Measurements from ENCODE around the gene NUCB1. TPM values are rescaled to one million over a fixed set of nuclear protein-coding genes. Genes with fewer than 3 reads are reported as not detected.

NUCB1 gene
- total and polyA plus RNA-seq, 9 of the 15 experiments (the other 6 are each of a cell fraction or from before 2014, with no cell fraction given) = 3.1 to 153 (median 71.7) TPM

DNA sequence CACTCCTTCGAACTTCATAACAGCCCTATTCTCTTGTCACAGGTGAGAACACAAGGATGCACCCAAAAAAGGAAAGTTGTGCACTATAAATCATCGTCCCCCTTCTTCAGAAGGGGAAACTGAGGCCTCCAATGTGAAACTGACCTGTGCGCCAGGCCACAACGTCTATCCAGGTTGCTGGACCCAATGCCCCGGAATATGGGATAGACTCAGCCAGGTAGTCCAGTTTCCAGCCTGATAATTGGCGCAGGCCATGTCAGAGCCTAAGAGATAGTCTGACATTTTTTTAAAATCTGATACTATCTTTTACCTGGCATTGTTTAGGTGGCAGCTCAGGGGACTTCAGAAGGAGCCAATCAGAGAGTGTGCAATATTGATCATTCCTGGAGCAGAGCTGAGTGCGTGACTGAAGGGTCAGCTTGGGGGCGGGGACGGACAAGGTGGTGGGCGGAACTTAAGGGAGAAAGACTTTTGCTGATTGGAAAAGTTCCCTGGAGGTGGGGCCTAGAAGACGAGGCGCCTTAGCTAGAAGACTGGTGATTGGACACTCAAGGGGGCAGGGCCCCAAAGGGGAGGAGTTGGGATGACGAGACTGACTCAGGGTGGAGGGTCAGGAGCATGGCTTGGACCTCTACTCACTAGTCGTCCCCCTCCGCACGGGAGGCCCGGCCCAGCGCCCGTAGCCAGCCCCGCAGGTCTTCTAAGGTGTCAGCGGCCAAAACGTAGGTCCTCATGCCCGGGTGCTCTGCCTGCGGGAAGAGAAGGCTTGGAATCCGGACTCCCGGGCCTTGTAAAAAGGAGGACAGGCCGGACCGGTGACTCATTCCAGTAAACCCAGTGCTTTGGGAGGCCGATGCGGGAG lies 40.2 kb upstream of the NUCB1 start (continued):
- TF ChIP-seq HES1 (IDR thresholded peaks at IDR 0.05; ENCODE audit: low read depth) (no peak), REST (IDR thresholded peaks at IDR 0.05; ENCODE audit: borderline replicate concordance) (no peak), REST (CRISPR knock-in tag; IDR thresholded peaks at IDR 0.05; ENCODE audit: low read depth) (no peak), PHF20 (IDR thresholded peaks at IDR 0.05; ENCODE audit: partially characterized antibody) (no peak), MCM7 (IDR thresholded peaks at IDR 0.05) (no peak), MTA1 (IDR thresholded peaks at IDR 0.05; ENCODE audit: borderline replicate concordance) (no peak), ZNF436 (CRISPR knock-in tag; IDR thresholded peaks at IDR 0.05) (no peak), CBFA2T3 (IDR thresholded peaks at IDR 0.05) (no peak), ZNF134 (CRISPR knock-in tag; conservative IDR thresholded peaks at IDR 0.05) (no peak), FOXP1 (CRISPR knock-in tag; IDR thresholded peaks at IDR 0.05) (no peak), NFRKB (IDR thresholded peaks at IDR 0.05; ENCODE audit: low read depth) (no peak), ZNF655 (CRISPR knock-in tag; IDR thresholded peaks at IDR 0.05) (no peak), SMAD1 (IDR thresholded peaks at IDR 0.05; ENCODE audit: low read depth, low read length, partially characterized antibody) (no peak), CCNT2 (IDR thresholded peaks at IDR 0.05; ENCODE audit: borderline replicate concordance, extremely low read depth, insufficient read length, low read depth, low read length) (no peak), ZNF263 (CRISPR knock-in tag; IDR thresholded peaks at IDR 0.05; ENCODE audit: borderline replicate concordance) (0 out of 2 replicates have a peak, but pooled peaks have one; percentile 24), SMARCA5 (IDR thresholded peaks at IDR 0.05) (no peak)
- TF ChIP-seq, protein P1, sequence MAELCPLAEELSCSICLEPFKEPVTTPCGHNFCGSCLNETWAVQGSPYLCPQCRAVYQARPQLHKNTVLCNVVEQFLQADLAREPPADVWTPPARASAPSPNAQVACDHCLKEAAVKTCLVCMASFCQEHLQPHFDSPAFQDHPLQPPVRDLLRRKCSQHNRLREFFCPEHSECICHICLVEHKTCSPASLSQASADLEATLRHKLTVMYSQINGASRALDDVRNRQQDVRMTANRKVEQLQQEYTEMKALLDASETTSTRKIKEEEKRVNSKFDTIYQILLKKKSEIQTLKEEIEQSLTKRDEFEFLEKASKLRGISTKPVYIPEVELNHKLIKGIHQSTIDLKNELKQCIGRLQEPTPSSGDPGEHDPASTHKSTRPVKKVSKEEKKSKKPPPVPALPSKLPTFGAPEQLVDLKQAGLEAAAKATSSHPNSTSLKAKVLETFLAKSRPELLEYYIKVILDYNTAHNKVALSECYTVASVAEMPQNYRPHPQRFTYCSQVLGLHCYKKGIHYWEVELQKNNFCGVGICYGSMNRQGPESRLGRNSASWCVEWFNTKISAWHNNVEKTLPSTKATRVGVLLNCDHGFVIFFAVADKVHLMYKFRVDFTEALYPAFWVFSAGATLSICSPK (IDR thresholded peaks at IDR 0.05; ENCODE audit: borderline replicate concordance) = no peak
